H1 (cell line): Measurements from ENCODE around the gene KCNMA1. TPM values are rescaled to one million over a fixed set of nuclear protein-coding genes. Genes with fewer than 3 reads are reported as not detected.

Experiments used
- BRCA1 ChIP-seq: IDR thresholded peaks from 2 replicates; pipeline ENCODE4 v1.6.1; 2012; ENCODE audit warnings: low read depth, low read length, improper control_type of control experiment
- CTCF ChIP-seq, 3 experiments: IDR thresholded peaks; 1 replicate in 2 of 3; 2 replicates in 1 of 3; pipeline versions ENCODE4 v1.5.1 to v1.6.1; 2011; ENCODE audit warnings: low read length in 3 of 3, mild to moderate bottlenecking in 3 of 3, inconsistent platforms in 2 of 3, low read depth in 1 of 3, moderate library complexity in 1 of 3; ENCODE audit not compliant: insufficient read depth in 1 of 3; ENCODE audit errors: control extremely low read depth in 1 of 3
- GABPA ChIP-seq: IDR thresholded peaks from 2 replicates; pipeline ENCODE4 v1.6.1; 2011; ENCODE audit warnings: mild to moderate bottlenecking, low read length, moderate library complexity, borderline replicate concordance; ENCODE audit not compliant: insufficient read depth
- MAFK ChIP-seq: IDR thresholded peaks from 2 replicates; pipeline ENCODE4 v1.6.1; 2012; ENCODE audit warnings: low read depth, mild to moderate bottlenecking, improper control_type of control experiment, low read length
- TAF1 ChIP-seq: IDR thresholded peaks from 2 replicates; pipeline ENCODE4 v1.6.1; 2011; ENCODE audit warnings: mild to moderate bottlenecking, low read depth, low read length
- polyA plus RNA-seq, 7 experiments: library from polyadenylated mRNA; depleted of rRNA in 3 of 7; stranded (reverse) in 5 of 7; unstranded in 2 of 7; fragments of >200 nt in 5 of 7; fragments of 200-250 nt in 2 of 7; gene quantifications; 1 replicate in 5 of 7; 2 replicates in 1 of 7; 4 replicates in 1 of 7; pipeline versions ENCODE4 v1.2.1 to v1.2.3, GENCODE V29; 2011 to 2013; ENCODE audit warnings: missing spikeins in 2 of 7, mixed read lengths in 2 of 7
- total RNA-seq: library from RNA; stranded (reverse); fragmentation: NEBNext Ultra II Directional; extraction: Animal tissue kit (Norgen Biotek cat#: 25700); gene quantifications from 2 replicates; pipeline ENCODE4 v1.2.1, GENCODE V29; 2021
- TF ChIP-seq, protein P1 (sequence below): fragments of 300-600 bp; sonication (generic); IDR thresholded peaks from 2 replicates; pipeline ENCODE4 v1.7.1; 2012; ENCODE audit warnings: low read length, moderate library complexity, mild to moderate bottlenecking, inconsistent platforms; ENCODE audit not compliant: insufficient replicate concordance
- TF ChIP-seq, protein P2 (sequence below): IDR thresholded peaks from 2 replicates; pipeline ENCODE4 v1.6.1; 2012; ENCODE audit warnings: inconsistent platforms

Gene KCNMA1
- total and polyA plus RNA-seq, 2 of the 8 experiments (the other 6 are each of a cell fraction or from before 2014, with no cell fraction given) = 10.2 to 11.1 TPM

DNA sequence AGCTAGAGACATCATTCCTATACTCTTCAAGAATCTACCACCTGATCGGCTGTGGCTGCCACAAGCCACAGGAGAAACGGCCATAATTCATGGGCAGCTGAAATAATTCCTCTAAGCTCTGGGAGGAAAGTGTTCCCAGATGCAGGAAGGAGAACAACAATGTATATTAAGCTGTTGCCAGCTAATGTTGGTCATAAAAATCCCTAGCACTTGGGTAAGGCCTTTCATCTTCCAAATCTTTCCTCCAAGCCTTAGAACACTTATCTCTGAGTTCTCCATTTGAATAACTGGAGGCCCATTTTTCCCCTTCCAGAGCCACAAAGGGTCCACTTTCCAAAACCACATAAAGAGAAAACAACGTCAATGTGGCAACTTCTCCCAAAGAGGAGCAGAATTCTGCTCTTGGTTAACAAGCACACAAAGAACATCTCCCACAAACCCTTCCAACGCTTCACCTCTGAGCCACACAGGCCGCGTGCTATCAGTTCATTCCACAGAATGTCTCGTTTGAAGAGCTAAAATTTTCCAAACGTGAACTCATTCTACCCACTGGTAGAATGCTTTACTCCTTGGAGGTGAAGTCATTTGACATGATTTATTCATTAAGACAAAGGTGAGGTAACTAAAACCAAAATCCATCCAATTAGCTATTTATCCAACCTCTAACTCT lies 11.2 kb downstream of the KCNMA1 start (continued):
- no peak for TF ChIP-seq CTCF (IDR thresholded peaks at IDR 0.05; ENCODE audit: control extremely low read depth in 1 of 3, insufficient read depth in 1 of 3, low read depth in 1 of 3, low read length in 3 of 3)
- TF ChIP-seq BRCA1 = no peak
- TF ChIP-seq, protein P1, sequence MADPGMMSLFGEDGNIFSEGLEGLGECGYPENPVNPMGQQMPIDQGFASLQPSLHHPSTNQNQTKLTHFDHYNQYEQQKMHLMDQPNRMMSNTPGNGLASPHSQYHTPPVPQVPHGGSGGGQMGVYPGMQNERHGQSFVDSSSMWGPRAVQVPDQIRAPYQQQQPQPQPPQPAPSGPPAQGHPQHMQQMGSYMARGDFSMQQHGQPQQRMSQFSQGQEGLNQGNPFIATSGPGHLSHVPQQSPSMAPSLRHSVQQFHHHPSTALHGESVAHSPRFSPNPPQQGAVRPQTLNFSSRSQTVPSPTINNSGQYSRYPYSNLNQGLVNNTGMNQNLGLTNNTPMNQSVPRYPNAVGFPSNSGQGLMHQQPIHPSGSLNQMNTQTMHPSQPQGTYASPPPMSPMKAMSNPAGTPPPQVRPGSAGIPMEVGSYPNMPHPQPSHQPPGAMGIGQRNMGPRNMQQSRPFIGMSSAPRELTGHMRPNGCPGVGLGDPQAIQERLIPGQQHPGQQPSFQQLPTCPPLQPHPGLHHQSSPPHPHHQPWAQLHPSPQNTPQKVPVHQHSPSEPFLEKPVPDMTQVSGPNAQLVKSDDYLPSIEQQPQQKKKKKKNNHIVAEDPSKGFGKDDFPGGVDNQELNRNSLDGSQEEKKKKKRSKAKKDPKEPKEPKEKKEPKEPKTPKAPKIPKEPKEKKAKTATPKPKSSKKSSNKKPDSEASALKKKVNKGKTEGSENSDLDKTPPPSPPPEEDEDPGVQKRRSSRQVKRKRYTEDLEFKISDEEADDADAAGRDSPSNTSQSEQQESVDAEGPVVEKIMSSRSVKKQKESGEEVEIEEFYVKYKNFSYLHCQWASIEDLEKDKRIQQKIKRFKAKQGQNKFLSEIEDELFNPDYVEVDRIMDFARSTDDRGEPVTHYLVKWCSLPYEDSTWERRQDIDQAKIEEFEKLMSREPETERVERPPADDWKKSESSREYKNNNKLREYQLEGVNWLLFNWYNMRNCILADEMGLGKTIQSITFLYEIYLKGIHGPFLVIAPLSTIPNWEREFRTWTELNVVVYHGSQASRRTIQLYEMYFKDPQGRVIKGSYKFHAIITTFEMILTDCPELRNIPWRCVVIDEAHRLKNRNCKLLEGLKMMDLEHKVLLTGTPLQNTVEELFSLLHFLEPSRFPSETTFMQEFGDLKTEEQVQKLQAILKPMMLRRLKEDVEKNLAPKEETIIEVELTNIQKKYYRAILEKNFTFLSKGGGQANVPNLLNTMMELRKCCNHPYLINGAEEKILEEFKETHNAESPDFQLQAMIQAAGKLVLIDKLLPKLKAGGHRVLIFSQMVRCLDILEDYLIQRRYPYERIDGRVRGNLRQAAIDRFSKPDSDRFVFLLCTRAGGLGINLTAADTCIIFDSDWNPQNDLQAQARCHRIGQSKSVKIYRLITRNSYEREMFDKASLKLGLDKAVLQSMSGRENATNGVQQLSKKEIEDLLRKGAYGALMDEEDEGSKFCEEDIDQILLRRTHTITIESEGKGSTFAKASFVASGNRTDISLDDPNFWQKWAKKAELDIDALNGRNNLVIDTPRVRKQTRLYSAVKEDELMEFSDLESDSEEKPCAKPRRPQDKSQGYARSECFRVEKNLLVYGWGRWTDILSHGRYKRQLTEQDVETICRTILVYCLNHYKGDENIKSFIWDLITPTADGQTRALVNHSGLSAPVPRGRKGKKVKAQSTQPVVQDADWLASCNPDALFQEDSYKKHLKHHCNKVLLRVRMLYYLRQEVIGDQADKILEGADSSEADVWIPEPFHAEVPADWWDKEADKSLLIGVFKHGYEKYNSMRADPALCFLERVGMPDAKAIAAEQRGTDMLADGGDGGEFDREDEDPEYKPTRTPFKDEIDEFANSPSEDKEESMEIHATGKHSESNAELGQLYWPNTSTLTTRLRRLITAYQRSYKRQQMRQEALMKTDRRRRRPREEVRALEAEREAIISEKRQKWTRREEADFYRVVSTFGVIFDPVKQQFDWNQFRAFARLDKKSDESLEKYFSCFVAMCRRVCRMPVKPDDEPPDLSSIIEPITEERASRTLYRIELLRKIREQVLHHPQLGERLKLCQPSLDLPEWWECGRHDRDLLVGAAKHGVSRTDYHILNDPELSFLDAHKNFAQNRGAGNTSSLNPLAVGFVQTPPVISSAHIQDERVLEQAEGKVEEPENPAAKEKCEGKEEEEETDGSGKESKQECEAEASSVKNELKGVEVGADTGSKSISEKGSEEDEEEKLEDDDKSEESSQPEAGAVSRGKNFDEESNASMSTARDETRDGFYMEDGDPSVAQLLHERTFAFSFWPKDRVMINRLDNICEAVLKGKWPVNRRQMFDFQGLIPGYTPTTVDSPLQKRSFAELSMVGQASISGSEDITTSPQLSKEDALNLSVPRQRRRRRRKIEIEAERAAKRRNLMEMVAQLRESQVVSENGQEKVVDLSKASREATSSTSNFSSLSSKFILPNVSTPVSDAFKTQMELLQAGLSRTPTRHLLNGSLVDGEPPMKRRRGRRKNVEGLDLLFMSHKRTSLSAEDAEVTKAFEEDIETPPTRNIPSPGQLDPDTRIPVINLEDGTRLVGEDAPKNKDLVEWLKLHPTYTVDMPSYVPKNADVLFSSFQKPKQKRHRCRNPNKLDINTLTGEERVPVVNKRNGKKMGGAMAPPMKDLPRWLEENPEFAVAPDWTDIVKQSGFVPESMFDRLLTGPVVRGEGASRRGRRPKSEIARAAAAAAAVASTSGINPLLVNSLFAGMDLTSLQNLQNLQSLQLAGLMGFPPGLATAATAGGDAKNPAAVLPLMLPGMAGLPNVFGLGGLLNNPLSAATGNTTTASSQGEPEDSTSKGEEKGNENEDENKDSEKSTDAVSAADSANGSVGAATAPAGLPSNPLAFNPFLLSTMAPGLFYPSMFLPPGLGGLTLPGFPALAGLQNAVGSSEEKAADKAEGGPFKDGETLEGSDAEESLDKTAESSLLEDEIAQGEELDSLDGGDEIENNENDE = no peak
- no peak for TF ChIP-seq TAF1
- TF ChIP-seq, protein P2, sequence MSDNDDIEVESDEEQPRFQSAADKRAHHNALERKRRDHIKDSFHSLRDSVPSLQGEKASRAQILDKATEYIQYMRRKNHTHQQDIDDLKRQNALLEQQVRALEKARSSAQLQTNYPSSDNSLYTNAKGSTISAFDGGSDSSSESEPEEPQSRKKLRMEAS = no peak
- TF ChIP-seq MAFK = no peak
- no peak for TF ChIP-seq GABPA
